ENCODE measurements around the gene PIAS1. TPM values are rescaled to one million over a fixed set of nuclear protein-coding genes. Genes with fewer than 3 reads are reported as not detected.

Gene PIAS1
- total RNA-seq, 1 experiment from 2014 or later = 29.7 TPM

DNA sequence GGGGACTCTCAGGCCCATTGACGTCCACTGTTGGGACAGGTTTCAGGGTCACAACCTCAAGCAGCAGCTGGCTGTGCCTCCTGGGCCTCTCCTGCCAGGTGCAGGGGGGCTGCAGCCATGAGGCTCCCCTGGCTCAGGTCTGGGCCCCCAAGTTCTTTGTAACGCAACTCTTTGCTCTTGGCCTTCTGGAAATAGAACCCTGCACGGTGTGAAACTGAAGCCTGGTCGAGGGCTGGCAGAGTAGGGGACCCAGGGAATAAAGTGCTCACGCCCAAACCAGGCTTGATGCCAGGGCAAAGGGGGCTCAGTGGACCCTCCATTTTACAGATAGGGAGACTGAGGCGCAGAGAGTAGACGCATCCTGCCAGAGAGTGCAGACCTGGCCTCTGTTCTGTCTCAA is 150.2 kb downstream of the PIAS1 start (continued):
- TF ChIP-seq NR1H2 (CRISPR knock-in tag; IDR thresholded peaks at IDR 0.05) (no peak), IRF2 (CRISPR knock-in tag; IDR thresholded peaks at IDR 0.05; ENCODE audit: borderline replicate concordance, low read depth) (no peak), KAT7 (CRISPR knock-in tag; IDR thresholded peaks at IDR 0.05; ENCODE audit: borderline replicate concordance) (no peak), CDX4 (CRISPR knock-in tag; IDR thresholded peaks at IDR 0.05; ENCODE audit: borderline replicate concordance) (no peak), JUN (CRISPR knock-in tag; IDR thresholded peaks at IDR 0.05) (no peak), ZNF416 (CRISPR knock-in tag; IDR thresholded peaks at IDR 0.05) (no peak)
- TF ChIP-seq, protein P1, sequence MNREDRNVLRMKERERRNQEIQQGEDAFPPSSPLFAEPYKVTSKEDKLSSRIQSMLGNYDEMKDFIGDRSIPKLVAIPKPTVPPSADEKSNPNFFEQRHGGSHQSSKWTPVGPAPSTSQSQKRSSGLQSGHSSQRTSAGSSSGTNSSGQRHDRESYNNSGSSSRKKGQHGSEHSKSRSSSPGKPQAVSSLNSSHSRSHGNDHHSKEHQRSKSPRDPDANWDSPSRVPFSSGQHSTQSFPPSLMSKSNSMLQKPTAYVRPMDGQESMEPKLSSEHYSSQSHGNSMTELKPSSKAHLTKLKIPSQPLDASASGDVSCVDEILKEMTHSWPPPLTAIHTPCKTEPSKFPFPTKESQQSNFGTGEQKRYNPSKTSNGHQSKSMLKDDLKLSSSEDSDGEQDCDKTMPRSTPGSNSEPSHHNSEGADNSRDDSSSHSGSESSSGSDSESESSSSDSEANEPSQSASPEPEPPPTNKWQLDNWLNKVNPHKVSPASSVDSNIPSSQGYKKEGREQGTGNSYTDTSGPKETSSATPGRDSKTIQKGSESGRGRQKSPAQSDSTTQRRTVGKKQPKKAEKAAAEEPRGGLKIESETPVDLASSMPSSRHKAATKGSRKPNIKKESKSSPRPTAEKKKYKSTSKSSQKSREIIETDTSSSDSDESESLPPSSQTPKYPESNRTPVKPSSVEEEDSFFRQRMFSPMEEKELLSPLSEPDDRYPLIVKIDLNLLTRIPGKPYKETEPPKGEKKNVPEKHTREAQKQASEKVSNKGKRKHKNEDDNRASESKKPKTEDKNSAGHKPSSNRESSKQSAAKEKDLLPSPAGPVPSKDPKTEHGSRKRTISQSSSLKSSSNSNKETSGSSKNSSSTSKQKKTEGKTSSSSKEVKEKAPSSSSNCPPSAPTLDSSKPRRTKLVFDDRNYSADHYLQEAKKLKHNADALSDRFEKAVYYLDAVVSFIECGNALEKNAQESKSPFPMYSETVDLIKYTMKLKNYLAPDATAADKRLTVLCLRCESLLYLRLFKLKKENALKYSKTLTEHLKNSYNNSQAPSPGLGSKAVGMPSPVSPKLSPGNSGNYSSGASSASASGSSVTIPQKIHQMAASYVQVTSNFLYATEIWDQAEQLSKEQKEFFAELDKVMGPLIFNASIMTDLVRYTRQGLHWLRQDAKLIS (CRISPR knock-in tag; IDR thresholded peaks at IDR 0.05; ENCODE audit: borderline replicate concordance) = no peak
- TF ChIP-seq, protein P2, sequence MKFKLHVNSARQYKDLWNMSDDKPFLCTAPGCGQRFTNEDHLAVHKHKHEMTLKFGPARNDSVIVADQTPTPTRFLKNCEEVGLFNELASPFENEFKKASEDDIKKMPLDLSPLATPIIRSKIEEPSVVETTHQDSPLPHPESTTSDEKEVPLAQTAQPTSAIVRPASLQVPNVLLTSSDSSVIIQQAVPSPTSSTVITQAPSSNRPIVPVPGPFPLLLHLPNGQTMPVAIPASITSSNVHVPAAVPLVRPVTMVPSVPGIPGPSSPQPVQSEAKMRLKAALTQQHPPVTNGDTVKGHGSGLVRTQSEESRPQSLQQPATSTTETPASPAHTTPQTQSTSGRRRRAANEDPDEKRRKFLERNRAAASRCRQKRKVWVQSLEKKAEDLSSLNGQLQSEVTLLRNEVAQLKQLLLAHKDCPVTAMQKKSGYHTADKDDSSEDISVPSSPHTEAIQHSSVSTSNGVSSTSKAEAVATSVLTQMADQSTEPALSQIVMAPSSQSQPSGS (CRISPR knock-in tag; IDR thresholded peaks at IDR 0.05; ENCODE audit: borderline replicate concordance, low read depth) = no peak

- no peak for DNase-seq (ENCODE audit: low spot score)
- Mint-ChIP-seq H3K4me3 (peak within 1 kb of the TSS; percentile 12; the same call in 1 of the 2 replicates), H3K9me3 (no peaks in the 10 kb centered on the region), H3K4me1 (peaks cover 46% of the 10 kb centered on the region), H3K27me3 (ENCODE audit: low read depth) (no peaks in the 10 kb centered on the region), H3K36me3 (no peaks in the 10 kb centered on the region), H3K27ac (peak within 1 kb of the TSS; percentile 63)
- no peak for ATAC-seq
- TF ChIP-seq JUN (CRISPR knock-in tag; IDR thresholded peaks at IDR 0.05) (no peak), NR2C2 (CRISPR knock-in tag; IDR thresholded peaks at IDR 0.05) (no peak), SOX15 (CRISPR knock-in tag; IDR thresholded peaks at IDR 0.05) (no peak), CREM (CRISPR knock-in tag; IDR thresholded peaks at IDR 0.05) (no peak), ZNF263 (CRISPR knock-in tag; IDR thresholded peaks at IDR 0.05; ENCODE audit: low read depth) (no peak), ATF1 (CRISPR knock-in tag; IDR thresholded peaks at IDR 0.05) (no peak)
- TF ChIP-seq, protein P3, sequence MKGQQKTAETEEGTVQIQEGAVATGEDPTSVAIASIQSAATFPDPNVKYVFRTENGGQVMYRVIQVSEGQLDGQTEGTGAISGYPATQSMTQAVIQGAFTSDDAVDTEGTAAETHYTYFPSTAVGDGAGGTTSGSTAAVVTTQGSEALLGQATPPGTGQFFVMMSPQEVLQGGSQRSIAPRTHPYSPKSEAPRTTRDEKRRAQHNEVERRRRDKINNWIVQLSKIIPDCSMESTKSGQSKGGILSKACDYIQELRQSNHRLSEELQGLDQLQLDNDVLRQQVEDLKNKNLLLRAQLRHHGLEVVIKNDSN (CRISPR knock-in tag; IDR thresholded peaks at IDR 0.05) = no peak
- POLR2A ChIA-PET = interaction anchor here (0.9 kb wide), 1 partner anchor 24 kb away, joined by 3 read pairs; no protein-coding TSS in a partner anchor
- CTCF ChIA-PET = interaction anchor here (0.6 to 3.8 kb wide), 2 partner anchors 10 to 1870 kb away, joined by 3 to 25 read pairs; no protein-coding TSS in a partner anchor
Measured at GRCh38 chr15:68204776-68205557, 150.9 kb downstream of the PIAS1 start, which contains the start of gene CALML4. TSS of gene CALML4 (minus strand) at chr15:68205332. CDS start at chr15:68205247, 85 bp downstream.

DNA sequence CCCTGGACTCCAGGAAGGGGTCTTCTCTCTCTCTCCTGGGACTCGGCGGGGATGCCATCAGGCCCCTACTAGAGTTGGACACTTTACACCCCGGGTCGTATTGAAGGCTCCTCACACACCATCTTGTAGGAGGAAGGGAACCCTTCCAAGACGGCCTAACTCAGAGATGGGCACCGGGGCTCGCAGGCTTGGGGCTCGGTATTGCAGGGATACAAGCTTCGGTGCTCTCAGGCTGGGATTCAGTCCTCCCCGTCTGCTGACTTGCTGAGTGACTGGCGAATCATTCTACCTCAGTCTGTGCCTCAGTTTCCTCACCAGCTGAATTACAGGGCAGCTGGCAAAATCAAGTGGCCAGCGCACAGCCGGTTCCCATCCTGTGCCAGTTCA is 151.4 kb downstream of the PIAS1 start:
- POLR2A ChIA-PET = interaction anchor here (0.6 to 0.9 kb wide), 2 partner anchors 23 to 53 kb away, joined by 3 to 8 read pairs; no protein-coding TSS in a partner anchor
- no peak for DNase-seq (ENCODE audit: low spot score)
- Mint-ChIP-seq H3K36me3 (no peaks in the 10 kb centered on the region), H3K4me3 (no peak overlapping the region), H3K4me1 (peaks cover 45% of the 10 kb centered on the region), H3K27me3 (ENCODE audit: low read depth) (no peaks in the 10 kb centered on the region), H3K27ac (0 out of 2 replicates have a peak overlapping the region, but pooled peaks have one; percentile 63), H3K9me3 (no peaks in the 10 kb centered on the region)
- CTCF ChIA-PET = interaction anchor here (0.9 to 3.8 kb wide), 5 partner anchors 10 to 101 kb away, joined by 3 to 25 read pairs (median 3); partner anchors contain the start of gene CLN6
- no peak for ATAC-seq
- TF ChIP-seq ZNF263 (CRISPR knock-in tag; IDR thresholded peaks at IDR 0.05; ENCODE audit: low read depth) (no peak), TEAD4 (CRISPR knock-in tag; IDR thresholded peaks at IDR 0.05) (no peak), ZNF138 (CRISPR knock-in tag; conservative IDR thresholded peaks at IDR 0.05) (no peak), SMAD3 (CRISPR knock-in tag; IDR thresholded peaks at IDR 0.05; ENCODE audit: borderline replicate concordance) (no peak), TP53 (CRISPR knock-in tag; IDR thresholded peaks at IDR 0.05) (no peak), NR3C1 (CRISPR knock-in tag; conservative IDR thresholded peaks at IDR 0.05; ENCODE audit: low read depth) (no peak)
- TF ChIP-seq, protein P4, sequence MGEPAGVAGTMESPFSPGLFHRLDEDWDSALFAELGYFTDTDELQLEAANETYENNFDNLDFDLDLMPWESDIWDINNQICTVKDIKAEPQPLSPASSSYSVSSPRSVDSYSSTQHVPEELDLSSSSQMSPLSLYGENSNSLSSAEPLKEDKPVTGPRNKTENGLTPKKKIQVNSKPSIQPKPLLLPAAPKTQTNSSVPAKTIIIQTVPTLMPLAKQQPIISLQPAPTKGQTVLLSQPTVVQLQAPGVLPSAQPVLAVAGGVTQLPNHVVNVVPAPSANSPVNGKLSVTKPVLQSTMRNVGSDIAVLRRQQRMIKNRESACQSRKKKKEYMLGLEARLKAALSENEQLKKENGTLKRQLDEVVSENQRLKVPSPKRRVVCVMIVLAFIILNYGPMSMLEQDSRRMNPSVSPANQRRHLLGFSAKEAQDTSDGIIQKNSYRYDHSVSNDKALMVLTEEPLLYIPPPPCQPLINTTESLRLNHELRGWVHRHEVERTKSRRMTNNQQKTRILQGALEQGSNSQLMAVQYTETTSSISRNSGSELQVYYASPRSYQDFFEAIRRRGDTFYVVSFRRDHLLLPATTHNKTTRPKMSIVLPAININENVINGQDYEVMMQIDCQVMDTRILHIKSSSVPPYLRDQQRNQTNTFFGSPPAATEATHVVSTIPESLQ (CRISPR knock-in tag; IDR thresholded peaks at IDR 0.05) = no peak
- TF ChIP-seq, protein P5, sequence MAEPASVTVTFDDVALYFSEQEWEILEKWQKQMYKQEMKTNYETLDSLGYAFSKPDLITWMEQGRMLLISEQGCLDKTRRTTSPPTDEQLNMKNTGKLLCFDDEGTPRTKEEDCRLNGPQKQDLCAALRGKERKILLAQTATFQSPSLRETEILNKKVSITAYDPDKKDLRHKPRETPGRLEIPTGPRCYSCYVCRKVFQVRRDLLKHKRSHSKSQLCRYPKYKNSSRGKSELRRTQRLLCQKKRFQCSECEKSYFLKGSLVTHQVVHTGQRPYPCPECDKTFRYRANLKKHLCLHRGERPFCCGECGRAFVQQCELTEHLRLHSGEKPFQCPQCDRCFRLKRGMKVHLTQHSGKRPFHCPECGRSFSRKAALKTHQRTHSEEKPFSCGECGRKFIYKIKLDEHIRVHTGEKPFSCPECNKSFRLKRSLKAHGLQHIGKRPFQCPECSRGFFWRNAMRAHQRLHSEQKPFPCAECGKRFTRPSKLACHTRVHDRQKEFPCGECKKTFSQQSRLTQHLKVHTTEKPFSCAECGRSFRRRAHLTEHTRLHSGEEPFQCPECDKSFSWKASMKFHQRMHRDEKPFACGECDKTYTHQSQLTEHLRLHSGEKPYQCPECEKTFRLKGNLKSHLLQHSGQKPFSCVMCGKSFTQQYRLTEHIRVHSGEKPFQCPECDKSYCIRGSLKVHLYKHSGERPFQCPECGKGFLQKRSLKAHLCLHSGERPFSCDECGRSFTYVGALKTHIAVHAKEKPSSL (CRISPR knock-in tag; conservative IDR thresholded peaks at IDR 0.05) = no peak

Measured in WTC11 (cell line).